Thymus (tissue), 11 donors: ENCODE data around the gene WDR64. TPM values are rescaled to one million over a fixed set of nuclear protein-coding genes. Genes with fewer than 3 reads are reported as not detected.
"Not testable (repeated sequence)": the region's sequence is repeated elsewhere in the genome, so short reads cannot be mapped to it uniquely, and the experiment has no call there.

Experiments used
- DNase-seq, 9 donors: peaks; one replicate each; pipeline ENCODE4 v3.0.0-alpha.2; 2013; ENCODE audit warnings: low spot score in 9 of 9, low read depth in 6 of 9, missing footprints in 1 of 9
- H3K27ac ChIP-seq, 2 donors: one replicate each; pipeline ENCODE4 v1.5.1; 2013; ENCODE audit warnings: control low read depth in 1 of 2, low read depth in 1 of 2, low read length in 1 of 2, mild to moderate bottlenecking in 1 of 2, moderate library complexity in 1 of 2
- H3K27me3 ChIP-seq, 2 donors: one replicate each; pipeline ENCODE4 v1.5.1; 2013; ENCODE audit warnings: low read length in 1 of 2; ENCODE audit not compliant: control insufficient read depth in 2 of 2, insufficient read depth in 1 of 2
- H3K36me3 ChIP-seq, 2 donors: one replicate each; pipeline ENCODE4 v1.5.1; 2013; ENCODE audit warnings: low read length in 1 of 2, mild to moderate bottlenecking in 1 of 2, moderate library complexity in 1 of 2; ENCODE audit not compliant: control insufficient read depth in 2 of 2, insufficient read depth in 2 of 2
- H3K4me1 ChIP-seq, 2 donors: one replicate each; pipeline ENCODE4 v1.5.1; 2013; ENCODE audit warnings: low read length in 2 of 2; ENCODE audit not compliant: control insufficient read depth in 2 of 2, insufficient read depth in 2 of 2
- H3K4me3 ChIP-seq, 2 donors: one replicate each; pipeline ENCODE4 v1.5.1; 2013; ENCODE audit warnings: low read length in 2 of 2, control low read depth in 1 of 2, mild to moderate bottlenecking in 1 of 2
- H3K9me3 ChIP-seq, 2 donors: one replicate each; pipeline ENCODE4 v1.5.1; 2013; ENCODE audit warnings: low read length in 1 of 2, mild to moderate bottlenecking in 1 of 2; ENCODE audit not compliant: control insufficient read depth in 2 of 2, insufficient read depth in 1 of 2
- WGBS: extraction: QIAGEN DNeasy Blood & Tissue Kit; methylation state at CpG from one replicate; pipeline ENCODE4 v1.1.7; 2013; 5-methylcytosine and 5-hydroxymethylcytosine counted together
- polyA plus RNA-seq: library from polyadenylated mRNA; stranded (reverse); fragments of 200-250 nt; gene quantifications from one replicate; pipeline ENCODE4 v1.2.3, GENCODE V29; 2013
- total RNA-seq: library from RNA; stranded (reverse); fragments of 120-200 nt; gene quantifications from one replicate; pipeline ENCODE4 v1.2.4, GENCODE V29; 2013
- donor health status: healthy.

The WDR64 gene
- total and polyA plus RNA-seq, 2 donors = 0.14 TPM

GRCh38 chr1:241822846-241823245 is 170.8 kb downstream of the WDR64 start:
- Histone ChIP-seq H3K9me3 (no peaks in the 10 kb centered on the region), H3K4me1 (no peaks in the 10 kb centered on the region), H3K4me3 (no peak overlapping the region), H3K27ac (no peak overlapping the region), H3K36me3 (no peaks in the 10 kb centered on the region), H3K27me3 (no peaks in the 10 kb centered on the region)
- DNase-seq = no peak

- H3K4me1 ChIP-seq = no peaks in the 10 kb centered on the region
- no peaks in the 10 kb centered on the region for H3K27me3 ChIP-seq
- DNase-seq = no peak
- no peak overlapping the region for H3K27ac ChIP-seq
- no peaks in the 10 kb centered on the region for H3K36me3 ChIP-seq
- no peak overlapping the region for H3K4me3 ChIP-seq
- H3K9me3 ChIP-seq = no peaks in the 10 kb centered on the region
- WGBS = 95% methylated on average over 1 of the region's 1 CpG
These were observed 171.8 kb downstream of the WDR64 start for GRCh38 chr1:241823925-241824324.

GRCh38 chr1:241825581-241825980 is 173.5 kb downstream of the WDR64 start:
- Histone ChIP-seq H3K9me3 (no peaks in the 10 kb centered on the region), H3K4me1 (no peaks in the 10 kb centered on the region), H3K4me3 (no peak overlapping the region), H3K27me3 (no peaks in the 10 kb centered on the region), H3K27ac (no peak overlapping the region), H3K36me3 (no peaks in the 10 kb centered on the region)
- no peak for DNase-seq

- not testable (repeated sequence) for H3K4me3 ChIP-seq
These were observed 174.5 kb downstream of the WDR64 start for GRCh38 chr1:241826613-241827012.

GRCh38 chr1:241827264-241827663 is 175.2 kb downstream of the WDR64 start:
- Histone ChIP-seq H3K4me3 (no peak overlapping the region), H3K36me3 (no peaks in the 10 kb centered on the region)
- 94% methylated on average over 2 of the region's 2 CpGs for WGBS

More at GRCh38 chr1:241826613-241827012, 174.5 kb downstream of the WDR64 start:
- H3K27ac ChIP-seq, H3K4me1 ChIP-seq, H3K36me3 ChIP-seq, H3K27me3 ChIP-seq, DNase-seq, H3K9me3 ChIP-seq: not testable (repeated sequence)
- WGBS = 95% methylated on average over 9 of the region's 9 CpGs

GRCh38 chr1:241828463-241829021 is 176.5 kb downstream of the WDR64 start:
- 91% methylated on average over 3 of the region's 3 CpGs for WGBS
- H3K27ac ChIP-seq = no peak overlapping the region
- no peaks in the 10 kb centered on the region for H3K9me3 ChIP-seq
- no peaks in the 10 kb centered on the region for H3K4me1 ChIP-seq
- no peaks in the 10 kb centered on the region for H3K27me3 ChIP-seq
- no peaks in the 10 kb centered on the region for H3K36me3 ChIP-seq
- no peak overlapping the region for H3K4me3 ChIP-seq
- no peak for DNase-seq

More at GRCh38 chr1:241827264-241827663, 175.2 kb downstream of the WDR64 start:
- no peaks in the 10 kb centered on the region for H3K4me1 ChIP-seq
- H3K27ac ChIP-seq = no peak overlapping the region
- no peak for DNase-seq
- H3K27me3 ChIP-seq = no peaks in the 10 kb centered on the region
- H3K9me3 ChIP-seq = no peaks in the 10 kb centered on the region

GRCh38 chr1:241829468-241829867 is 177.4 kb downstream of the WDR64 start:
- Histone ChIP-seq H3K36me3 (no peaks in the 10 kb centered on the region), H3K9me3 (no peaks in the 10 kb centered on the region), H3K4me1 (no peaks in the 10 kb centered on the region), H3K27me3 (no peaks in the 10 kb centered on the region), H3K4me3 (no peak overlapping the region), H3K27ac (no peak overlapping the region)
- no peak for DNase-seq

- Histone ChIP-seq H3K9me3 (no peaks in the 10 kb centered on the region), H3K4me1 (no peaks in the 10 kb centered on the region), H3K4me3 (no peak overlapping the region), H3K27me3 (no peaks in the 10 kb centered on the region), H3K36me3 (no peaks in the 10 kb centered on the region), H3K27ac (no peak overlapping the region)
- 6% methylated on average over 1 of the region's 1 CpG for WGBS
- DNase-seq = peak in 1 of 9 donors; percentile 13
These were observed 182.8 kb downstream of the WDR64 start for GRCh38 chr1:241834733-241835377.

- 78% methylated on average over 2 of the region's 2 CpGs for WGBS
- no peak overlapping the region for H3K4me3 ChIP-seq
- H3K27me3 ChIP-seq = no peaks in the 10 kb centered on the region
- H3K4me1 ChIP-seq = no peaks in the 10 kb centered on the region
- no peaks in the 10 kb centered on the region for H3K9me3 ChIP-seq
- no peak for DNase-seq
- no peaks in the 10 kb centered on the region for H3K36me3 ChIP-seq
- H3K27ac ChIP-seq = no peak overlapping the region
These were observed 184.9 kb downstream of the WDR64 start for GRCh38 chr1:241836941-241837340.
